ENCODE results near the gene TRMT44.
"Not testable (repeated sequence)": the region's sequence is repeated elsewhere in the genome, so short reads cannot be mapped to it uniquely, and the experiment has no call there.

Gene TRMT44

GRCh38 chr4:8495803-8496202, 55.2 kb downstream of the TRMT44 start:
- DNase-seq: no peak

- no peak for DNase-seq
Observed at GRCh38 chr4:8497762-8498161, 57.2 kb downstream of the TRMT44 start.

- no peak for DNase-seq
Observed at GRCh38 chr4:8500966-8501365, 60.4 kb downstream of the TRMT44 start.

- DNase-seq: no peak
Observed at GRCh38 chr4:8501781-8502180, 61.2 kb downstream of the TRMT44 start.

GRCh38 chr4:8502371-8502770, 61.8 kb downstream of the TRMT44 start:
- DNase-seq: no peak

GRCh38 chr4:8502836-8503585, 62.4 kb downstream of the TRMT44 start:
- no peak for DNase-seq

GRCh38 chr4:8503801-8504200, 63.2 kb downstream of the TRMT44 start:
- no peak for DNase-seq

- DNase-seq: no peak
Observed at GRCh38 chr4:8504279-8505007, 63.9 kb downstream of the TRMT44 start.

GRCh38 chr4:8505229-8505628, 64.7 kb downstream of the TRMT44 start:
- no peak for DNase-seq

GRCh38 chr4:8506006-8506372, 65.4 kb downstream of the TRMT44 start:
- no peak for DNase-seq

GRCh38 chr4:8506373-8507195, 66.0 kb downstream of the TRMT44 start:
- peak; percentile 66 for DNase-seq

GRCh38 chr4:8507196-8507570, 66.6 kb downstream of the TRMT44 start:
- DNase-seq: no peak

- DNase-seq: no peak
Observed at GRCh38 chr4:8507624-8508023, 67.0 kb downstream of the TRMT44 start.

GRCh38 chr4:8508266-8508665, 67.7 kb downstream of the TRMT44 start:
- no peak for DNase-seq

GRCh38 chr4:8508740-8509139, 68.2 kb downstream of the TRMT44 start:
- DNase-seq: no peak

- no peak for DNase-seq
Observed at GRCh38 chr4:8509311-8509950, 68.9 kb downstream of the TRMT44 start.

GRCh38 chr4:8510191-8510590, 69.6 kb downstream of the TRMT44 start:
- DNase-seq: no peak

GRCh38 chr4:8510611-8511285, 70.2 kb downstream of the TRMT44 start:
- DNase-seq: no peak

GRCh38 chr4:8512510-8512909, 71.9 kb downstream of the TRMT44 start:
- DNase-seq: no peak

- not testable (repeated sequence) for DNase-seq
Observed at GRCh38 chr4:8513080-8513479, 72.5 kb downstream of the TRMT44 start.

- no peak for DNase-seq
Observed at GRCh38 chr4:8513931-8514330, 73.4 kb downstream of the TRMT44 start.

GRCh38 chr4:8514391-8514790, 73.8 kb downstream of the TRMT44 start:
- DNase-seq: no peak

All from left hindlimb (tissue), 1 donor.